Left lung (tissue), 10 donors: ENCODE results near the gene PPP1R14D. TPM values are rescaled to one million over a fixed set of nuclear protein-coding genes. Genes with fewer than 3 reads are reported as not detected.

Experiments
- ATAC-seq: fragments of 200-7000 bp; cut with Tn5 transposase; one replicate; pipeline ENCODE4 v1.9.1; 2020; ENCODE audit warnings: moderate library complexity
- DNase-seq, 4 donors: peaks; one replicate each; pipeline ENCODE4 v3.0.0-alpha.2; 2013 to 2020
- H3K27ac ChIP-seq, 2 donors: fragments of 200-600 bp; sonication (generic) in 1 of 2; one replicate each; pipeline versions ENCODE4 v1.5.0 to v1.8.0; 2020 to 2021
- H3K27me3 ChIP-seq, 2 donors: fragments of 200-600 bp; sonication (generic) in 1 of 2; one replicate each; pipeline versions ENCODE4 v1.5.0 to v1.8.0; 2020 to 2021
- H3K36me3 ChIP-seq, 2 donors: fragments of 200-600 bp; sonication (generic) in 1 of 2; one replicate each; pipeline versions ENCODE4 v1.5.0 to v1.8.0; 2020 to 2021
- H3K4me1 ChIP-seq, 2 donors: fragments of 200-600 bp; one replicate each; pipeline ENCODE4 v1.8.0; 2021
- H3K4me3 ChIP-seq, 2 donors: fragments of 200-600 bp; sonication (generic) in 1 of 2; one replicate each; pipeline versions ENCODE4 v1.5.0 to v1.8.0; 2020 to 2021; ENCODE audit warnings: mild to moderate bottlenecking in 1 of 2
- H3K9me3 ChIP-seq, 2 donors: fragments of 200-600 bp; sonication (generic) in 1 of 2; one replicate each; pipeline versions ENCODE4 v1.5.0 to v1.8.0; 2020 to 2021
- CTCF ChIP-seq, 2 donors: fragments of 200-600 bp; sonication (generic) in 1 of 2; IDR thresholded peaks; one replicate each; pipeline versions ENCODE4 v1.5.0 to v1.8.0; 2021; ENCODE audit warnings: antibody characterized with exemption in 2 of 2
- intact Hi-C, 2 donors: fragments of 100-400 bp; cut with DNase I; formaldehyde crosslinking; loops; one replicate each; pipeline versions ENCODE4 v1.11.2 to v1.14.2; 2022
- polyA plus RNA-seq, 6 donors: library from polyadenylated mRNA; unstranded; fragments of 120-200 nt; gene quantifications; one replicate each; pipeline ENCODE4 v1.2.1, GENCODE V29; 2013; ENCODE audit not compliant: insufficient read length in 6 of 6
- total RNA-seq, 2 donors: library from RNA; stranded (reverse); fragmentation: NEBNext Ultra II Directional; extraction: Animal tissue kit (Norgen Biotek cat#: 25700); gene quantifications; one replicate each; pipeline ENCODE4 v1.2.1, GENCODE V29; 2021
- donor health status: DM: no; HTN: yes; CAD: no.
- donor health status: DM: no; HTN: no; CAD: no.

The PPP1R14D gene
- total and polyA plus RNA-seq, 8 donors: 0.20 to 0.50 (median 0.38) TPM; not detected in 1

- H3K4me1 ChIP-seq: peaks cover 8 to 51% of the 10 kb centered on the region in 2 donors
- H3K4me3 ChIP-seq: no peak overlapping the region
- H3K27me3 ChIP-seq: no peaks in the 10 kb centered on the region
- H3K36me3 ChIP-seq: peaks cover 0 to 10% of the 10 kb centered on the region in 2 donors
- intact Hi-C loops: no loop called here
- H3K9me3 ChIP-seq: no peaks in the 10 kb centered on the region
- ATAC-seq (peak; percentile 3), DNase-seq (no peak)
- H3K27ac ChIP-seq: no peak overlapping the region
- no peak for TF ChIP-seq CTCF (IDR thresholded peaks at IDR 0.05)
These were observed 38.5 kb downstream of the PPP1R14D start for GRCh38 chr15:40789999-40790398.

DNA sequence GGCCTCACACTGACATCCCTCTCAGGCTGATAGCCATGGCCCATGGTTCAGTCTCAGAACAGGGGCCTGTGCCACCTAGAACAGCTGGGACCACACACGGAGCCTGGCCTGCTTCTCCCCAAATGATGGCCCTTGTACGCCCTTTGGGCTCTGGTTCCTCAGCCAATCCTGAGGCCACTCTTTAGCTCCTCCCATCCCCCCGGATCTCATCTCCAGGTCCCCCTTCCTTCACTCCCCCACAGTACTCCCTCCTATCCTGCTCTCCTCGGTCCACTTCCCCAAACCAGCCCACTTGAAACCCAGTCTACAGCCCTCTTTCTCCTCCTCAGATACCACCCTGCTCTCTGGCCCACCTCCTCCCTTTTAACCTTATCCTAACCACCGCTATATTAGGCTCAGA, 39.4 kb downstream of the PPP1R14D start:
- intact Hi-C loops: no loop called here

GRCh38 chr15:40787991-40788390, 40.5 kb downstream of the PPP1R14D start:
- peaks cover 0 to 10% of the 10 kb centered on the region in 2 donors for H3K36me3 ChIP-seq
- no peaks in the 10 kb centered on the region for H3K27me3 ChIP-seq
- no peaks in the 10 kb centered on the region for H3K9me3 ChIP-seq
- intact Hi-C loops: no loop called here
- no peak for TF ChIP-seq CTCF (IDR thresholded peaks at IDR 0.05)
- DNase-seq (peak in 1 of 4 donors; percentile 18), ATAC-seq (no peak)
- no peak overlapping the region for H3K4me3 ChIP-seq
- H3K27ac ChIP-seq: peak overlapping the region; percentile 66 to 67
- peaks cover 8 to 32% of the 10 kb centered on the region in 2 donors for H3K4me1 ChIP-seq

More for the DNA sequence above, 39.4 kb downstream of the PPP1R14D start:
- no peaks in the 10 kb centered on the region for H3K9me3 ChIP-seq
- DNase-seq (no peak), ATAC-seq (no peak)
- TF ChIP-seq CTCF (IDR thresholded peaks at IDR 0.05): no peak
- H3K27ac ChIP-seq: peak overlapping the region in 1 of 2 donors; percentile 66
- peaks cover 0 to 10% of the 10 kb centered on the region in 2 donors for H3K36me3 ChIP-seq
- peaks cover 8 to 42% of the 10 kb centered on the region in 2 donors for H3K4me1 ChIP-seq
- H3K4me3 ChIP-seq: no peak overlapping the region
- no peaks in the 10 kb centered on the region for H3K27me3 ChIP-seq

DNA sequence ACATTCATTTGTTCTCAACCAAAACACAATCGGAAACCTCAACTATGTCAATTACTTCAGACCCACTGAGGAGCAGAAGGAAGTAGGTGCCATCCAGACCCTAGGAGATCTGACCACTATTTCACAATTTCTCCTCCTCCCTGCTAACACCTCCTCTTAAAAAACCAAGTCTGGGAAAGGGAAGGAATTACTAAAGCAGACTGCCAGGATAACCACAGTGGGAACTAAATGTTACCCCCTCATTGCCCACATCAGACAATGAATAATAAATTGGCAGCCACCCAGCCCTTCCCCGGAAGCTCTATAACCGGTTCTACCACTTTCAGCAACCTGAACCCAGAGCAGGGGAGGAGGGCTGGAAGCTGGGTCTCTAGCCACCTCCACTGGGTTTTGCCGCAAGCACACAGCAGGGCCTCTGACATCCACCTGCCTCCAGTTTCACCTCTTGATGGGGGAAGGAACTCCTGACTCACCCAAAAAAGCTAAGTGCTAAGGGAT, 41.1 kb downstream of the PPP1R14D start:
- Histone ChIP-seq H3K4me3 (no peak overlapping the region), H3K36me3 (peaks cover 0 to 10% of the 10 kb centered on the region in 2 donors), H3K27ac (peak overlapping the region; percentile 66 to 67), H3K4me1 (peaks cover 8 to 32% of the 10 kb centered on the region in 2 donors), H3K9me3 (no peaks in the 10 kb centered on the region), H3K27me3 (no peaks in the 10 kb centered on the region)
- DNase-seq (peak in 2 of 4 donors; percentile 57 to 76), ATAC-seq (peak; percentile 71)
- intact Hi-C loops: no loop called here
- no peak for TF ChIP-seq CTCF (IDR thresholded peaks at IDR 0.05)

DNA sequence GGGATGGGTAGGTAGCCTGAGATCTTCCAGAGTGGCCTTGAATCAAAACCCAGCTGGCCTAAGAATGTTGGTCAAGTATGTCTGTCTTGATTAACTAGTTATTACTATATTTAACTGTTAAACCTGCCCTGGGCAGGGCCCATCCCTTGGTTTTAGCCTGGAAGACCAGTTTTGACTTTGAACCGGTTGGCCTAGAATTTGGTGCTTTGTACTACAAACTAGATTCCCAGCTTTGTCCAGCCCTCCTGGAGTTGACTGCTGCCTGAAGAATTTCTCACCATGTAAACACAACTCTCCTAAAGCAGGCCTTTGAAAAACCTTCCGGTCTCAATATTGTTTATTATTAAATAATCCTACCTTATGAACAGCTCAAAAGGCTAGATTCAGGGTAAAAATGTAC, 42.7 kb downstream of the PPP1R14D start:
- Histone ChIP-seq H3K4me3 (no peak overlapping the region), H3K27ac (no peak overlapping the region), H3K9me3 (no peaks in the 10 kb centered on the region), H3K36me3 (no peaks in the 10 kb centered on the region), H3K4me1 (peaks cover 8 to 32% of the 10 kb centered on the region in 2 donors), H3K27me3 (no peaks in the 10 kb centered on the region)
- no peak for TF ChIP-seq CTCF (IDR thresholded peaks at IDR 0.05)
- intact Hi-C loops: no loop called here
- DNase-seq: peak in 1 of 4 donors; percentile 40
- peak; percentile 4 for ATAC-seq
